CD4-positive, alpha-beta T cell treated with Interleukin-12 subunit alpha and Interleukin-12 subunit beta, for 1 hour (primary cell): ENCODE data around the gene DDI2.

Experiments
- DNase-seq: peaks from one replicate; pipeline ENCODE4 v3.0.0-alpha.2; 2020

The DDI2 gene

DNA sequence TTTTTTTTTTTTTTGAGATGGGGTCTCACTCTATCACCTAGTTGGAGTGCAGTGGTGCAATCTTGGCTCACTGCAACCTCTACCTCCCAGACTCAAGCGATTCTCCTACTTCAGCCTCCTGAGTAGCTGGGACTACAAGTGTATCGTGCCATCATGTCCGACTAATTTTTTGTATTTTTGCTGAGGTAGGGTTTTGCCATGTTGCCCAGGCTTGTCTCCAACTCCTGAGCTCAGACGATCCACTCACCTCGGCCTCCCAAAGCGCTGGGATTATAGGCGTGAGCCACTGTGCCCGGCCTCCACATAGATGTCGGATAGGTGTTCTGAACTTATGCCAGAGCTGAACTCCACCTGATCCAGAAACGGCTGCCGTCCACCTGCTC is 87.9 kb downstream of the DDI2 start:
- DNase-seq: no peak

- no peak for DNase-seq
Observed at GRCh38 chr1:15706751-15707150, 89.5 kb downstream of the DDI2 start.

GRCh38 chr1:15707239-15707925 is 90.1 kb downstream of the DDI2 start:
- no peak for DNase-seq

GRCh38 chr1:15708486-15709137 is 91.4 kb downstream of the DDI2 start:
- no peak for DNase-seq

DNA sequence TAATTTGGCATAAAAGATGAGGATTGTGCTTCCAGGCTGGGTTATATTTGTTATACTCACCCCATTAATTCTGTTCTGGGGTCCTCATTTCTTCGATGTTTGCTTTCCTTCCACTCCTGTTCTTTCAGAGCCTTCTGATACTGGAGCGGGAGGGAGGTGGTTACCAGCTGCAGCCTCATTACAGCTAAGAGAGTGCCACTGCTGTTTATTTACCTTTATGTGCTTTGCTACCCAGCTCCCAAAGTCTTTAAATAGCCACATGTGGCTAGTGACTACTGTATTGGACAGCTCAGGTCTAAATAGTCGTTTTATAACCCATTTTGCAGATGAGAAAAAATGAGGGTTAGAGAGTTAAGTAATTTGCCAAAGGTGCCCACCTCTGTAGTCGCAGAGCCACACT is 92.0 kb downstream of the DDI2 start:
- DNase-seq: no peak

GRCh38 chr1:15712168-15712567 is 94.9 kb downstream of the DDI2 start:
- DNase-seq: no peak

DNA sequence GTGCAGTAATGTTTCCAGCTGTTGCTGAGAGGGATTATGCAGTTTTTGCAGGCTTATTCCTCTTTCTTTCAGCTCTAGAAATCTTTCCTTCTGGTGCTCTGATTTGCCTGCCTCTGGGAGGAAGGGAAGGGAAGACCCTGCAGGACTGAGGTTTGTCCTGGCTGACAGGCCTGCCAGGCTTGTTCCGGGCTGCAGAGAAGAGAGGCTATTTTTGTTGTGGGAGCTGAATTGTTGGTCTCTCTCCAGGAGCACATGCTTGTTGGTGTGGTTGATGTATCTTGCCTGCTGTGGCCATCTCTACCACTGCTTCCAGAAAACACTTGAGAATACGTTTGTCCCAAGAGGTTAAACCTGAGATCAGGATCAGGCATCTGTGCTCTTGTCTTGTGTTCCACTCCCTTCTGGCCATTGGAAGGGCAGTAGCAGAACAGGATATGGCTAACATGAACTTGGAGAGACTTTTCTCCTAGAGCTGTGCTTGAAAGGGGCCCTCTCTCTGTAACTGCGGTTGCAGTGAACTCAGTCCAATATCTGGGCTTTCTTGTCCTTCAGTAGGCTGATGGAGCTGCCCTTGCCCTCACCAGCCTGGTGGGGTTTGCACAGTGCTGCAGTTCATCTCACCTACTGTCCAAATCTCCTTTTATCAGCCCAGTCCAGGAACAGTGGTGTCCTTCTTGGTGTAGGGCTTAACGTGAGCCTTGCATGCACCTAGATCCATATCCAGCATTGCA is 97.3 kb downstream of the DDI2 start:
- no peak for DNase-seq

DNA sequence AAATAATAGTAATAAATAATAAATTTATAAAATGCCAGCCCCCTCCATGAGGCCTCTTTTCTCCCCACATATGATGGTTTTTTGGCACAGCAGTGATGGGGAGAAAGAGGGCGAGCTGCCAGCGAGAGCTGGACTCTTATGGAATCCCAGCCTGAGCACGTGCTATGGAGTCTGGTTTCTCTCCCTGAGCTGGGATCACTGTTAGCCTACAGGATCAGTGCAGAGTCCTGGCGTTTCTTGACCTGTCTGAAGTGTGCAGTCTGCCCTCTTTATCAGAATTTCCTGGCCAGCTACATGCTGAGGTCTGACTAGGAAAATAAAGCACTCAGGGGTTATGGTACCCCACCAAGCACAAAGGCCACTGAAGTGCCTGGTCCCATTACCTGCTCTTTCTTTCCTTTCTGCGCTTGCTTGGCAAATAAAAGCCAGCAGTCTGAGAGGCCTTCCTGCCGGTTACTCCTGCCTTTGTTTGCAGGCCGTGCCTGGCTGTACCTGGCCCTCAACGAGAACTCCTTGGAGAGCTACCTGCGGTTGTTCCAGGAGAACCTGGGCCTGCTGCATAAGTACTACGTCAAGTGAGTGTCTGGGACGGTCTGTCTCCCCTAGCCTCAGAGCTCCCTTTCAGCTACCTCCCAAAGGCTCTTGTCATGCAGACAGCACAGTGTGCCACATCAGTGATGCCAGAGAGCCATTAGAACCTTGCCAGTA is 100.3 kb downstream of the DDI2 start:
- DNase-seq: no peak

GRCh38 chr1:15718199-15718601 is 100.9 kb downstream of the DDI2 start:
- DNase-seq: no peak
